ENCODE data around the gene AAMP.

AAMP gene

DNA sequence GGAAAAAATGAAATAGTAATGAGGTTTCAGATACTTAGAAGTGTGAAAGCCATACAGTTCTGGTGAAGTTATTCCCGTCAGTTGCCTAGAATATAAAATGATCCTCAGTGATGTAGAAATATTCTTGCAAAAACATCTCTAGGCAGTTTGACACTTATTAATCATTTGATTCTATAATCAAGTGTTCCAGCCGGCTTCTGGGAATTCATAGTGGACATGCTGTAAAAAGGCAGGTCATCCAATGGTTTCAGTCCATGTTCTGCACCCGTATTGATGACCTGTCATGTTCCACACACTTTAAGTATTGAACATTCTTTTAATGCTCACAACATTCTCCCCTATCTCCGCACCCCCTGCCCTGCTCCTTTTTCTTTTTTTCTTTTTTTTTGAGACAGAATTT is 33.1 kb downstream of the AAMP start:
- no peak for TF ChIP-seq CTCF (IDR thresholded peaks at IDR 0.05; ENCODE audit: borderline replicate concordance, insufficient read depth, low read depth, low read length)

GRCh38 chr2:218235017-218235416 is 34.9 kb downstream of the AAMP start:
- no peak for TF ChIP-seq CTCF (IDR thresholded peaks at IDR 0.05; ENCODE audit: borderline replicate concordance, insufficient read depth, low read depth, low read length)
- no peak overlapping the region for H3K4me3 ChIP-seq (ENCODE audit: low read depth, low read length)

More for the DNA sequence above, 33.1 kb downstream of the AAMP start:
- H3K4me3 ChIP-seq (ENCODE audit: low read depth, low read length) = no peak overlapping the region

DNA sequence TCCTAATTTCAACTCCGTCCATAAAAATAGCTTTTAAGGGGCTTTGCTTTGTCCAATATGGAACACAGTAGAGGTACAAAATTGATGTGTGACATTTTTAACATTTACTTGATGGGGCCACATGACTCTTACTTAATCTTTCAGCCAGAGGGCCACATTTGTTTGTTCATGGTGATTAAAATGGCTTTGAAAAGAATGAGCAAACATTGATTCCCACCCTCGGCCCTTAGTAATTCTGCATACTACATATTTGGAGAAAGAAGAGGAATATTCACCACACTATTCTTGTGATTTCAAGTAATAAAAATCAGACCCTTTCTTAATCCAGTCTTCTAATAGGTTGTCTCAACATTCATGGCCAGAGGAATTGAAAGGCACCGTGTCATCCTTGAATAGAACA is 35.4 kb downstream of the AAMP start:
- H3K4me3 ChIP-seq (ENCODE audit: low read depth, low read length) = no peak overlapping the region
- no peak for TF ChIP-seq CTCF (IDR thresholded peaks at IDR 0.05; ENCODE audit: borderline replicate concordance, insufficient read depth, low read depth, low read length)

- H3K4me3 ChIP-seq (ENCODE audit: low read depth, low read length) = no peak overlapping the region
- no peak for TF ChIP-seq CTCF (IDR thresholded peaks at IDR 0.05; ENCODE audit: borderline replicate concordance, insufficient read depth, low read depth, low read length)
Measured at GRCh38 chr2:218233543-218233942, 36.4 kb downstream of the AAMP start.

DNA sequence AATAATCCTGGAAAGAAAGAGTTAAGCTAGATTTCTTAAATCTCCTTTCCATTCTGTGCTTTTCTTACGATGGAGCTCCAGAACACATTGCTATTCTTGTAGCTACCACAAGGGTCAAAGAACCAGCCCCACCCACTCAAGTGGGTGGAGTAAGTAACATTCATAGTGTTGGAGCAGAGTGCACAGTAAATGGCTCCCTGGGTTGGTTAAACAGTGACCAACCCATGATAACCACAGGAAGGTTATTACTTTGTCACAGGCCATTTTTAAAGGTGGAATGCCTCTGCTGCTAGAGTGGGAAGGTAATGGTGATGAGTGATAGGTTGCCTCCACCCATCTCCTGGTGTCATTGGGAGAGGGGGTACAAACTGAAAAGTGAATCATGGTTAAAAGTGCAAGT is 39.1 kb downstream of the AAMP start:
- TF ChIP-seq CTCF (IDR thresholded peaks at IDR 0.05; ENCODE audit: borderline replicate concordance, insufficient read depth, low read depth, low read length) = peak; percentile 29; the same call in 1 of the 2 replicates
- H3K4me3 ChIP-seq (ENCODE audit: low read depth, low read length) = no peak overlapping the region

DNA sequence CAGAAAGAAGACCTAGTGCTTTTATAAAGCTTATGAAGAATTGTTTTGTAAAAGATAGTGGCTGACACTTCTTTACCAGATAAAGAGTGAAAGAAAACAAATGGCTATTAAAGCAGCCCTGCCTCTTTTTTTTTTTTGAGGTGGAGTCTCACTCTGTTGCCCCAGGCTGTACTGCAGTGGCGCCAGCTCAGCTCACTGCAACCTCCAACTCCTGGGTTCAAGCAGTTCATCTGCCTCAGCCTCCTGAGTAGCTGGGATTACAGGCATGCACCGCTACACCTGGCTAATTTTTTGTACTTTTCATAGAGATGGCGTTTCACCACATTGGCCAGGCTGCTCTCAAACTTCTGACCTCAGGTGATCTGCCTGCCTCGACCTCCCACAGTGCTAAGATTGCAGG is 40.1 kb downstream of the AAMP start:
- no peak overlapping the region for H3K4me3 ChIP-seq (ENCODE audit: low read depth, low read length)
- no peak for TF ChIP-seq CTCF (IDR thresholded peaks at IDR 0.05; ENCODE audit: borderline replicate concordance, insufficient read depth, low read depth, low read length)

DNA sequence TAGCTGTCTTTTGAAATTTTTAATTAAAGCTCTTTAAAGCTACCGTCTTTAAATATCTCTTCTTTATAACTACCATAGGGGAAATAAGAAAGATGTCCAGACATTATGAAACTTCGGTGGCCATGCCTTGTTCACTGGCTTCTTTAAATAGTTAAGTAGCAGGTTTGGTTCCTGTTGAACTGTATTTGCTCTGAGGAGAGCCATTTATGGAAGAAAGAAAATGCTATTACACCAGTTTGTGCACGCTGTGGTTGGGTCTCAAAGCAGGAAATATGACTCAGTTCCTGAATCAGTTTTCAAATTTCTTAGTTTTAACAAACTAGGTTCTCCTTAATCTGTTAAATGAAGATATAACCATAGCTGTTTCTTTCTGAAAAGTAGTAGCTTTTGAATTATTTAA is 40.7 kb downstream of the AAMP start:
- no peak overlapping the region for H3K4me3 ChIP-seq (ENCODE audit: low read depth, low read length)
- no peak for TF ChIP-seq CTCF (IDR thresholded peaks at IDR 0.05; ENCODE audit: borderline replicate concordance, insufficient read depth, low read depth, low read length)
